HG03045 (cell line): ENCODE results near the gene PLEKHA3.
A peak's percentile ranks its signal among the peaks of the same experiment; 100 is the strongest.
"Not testable (repeated sequence)": the region's sequence is repeated elsewhere in the genome, so short reads cannot be mapped to it uniquely, and the experiment has no call there.

ENCODE experiments used
- ATAC-seq: cut with Tn5 transposase; IDR thresholded peaks from one replicate; pipeline ENCODE4 v1.9.1; 2021; ENCODE audit warnings: mild to moderate bottlenecking, moderate library complexity; ENCODE audit not compliant: unreplicated experiment

The PLEKHA3 gene

GRCh38 chr2:178522950-178523595 lies 42.8 kb downstream of the PLEKHA3 start:
- peak; percentile 98 for ATAC-seq

GRCh38 chr2:178523596-178524134 lies 43.4 kb downstream of the PLEKHA3 start:
- peak; percentile 9 for ATAC-seq

GRCh38 chr2:178525010-178525409 lies 44.8 kb downstream of the PLEKHA3 start:
- not testable (repeated sequence) for ATAC-seq

- ATAC-seq, result not testable (repeated sequence)
These were observed 45.2 kb downstream of the PLEKHA3 start for GRCh38 chr2:178525460-178525859.

- ATAC-seq, result no peak
These were observed 46.0 kb downstream of the PLEKHA3 start for GRCh38 chr2:178526256-178526655.

GRCh38 chr2:178527592-178527991 lies 47.3 kb downstream of the PLEKHA3 start:
- no peak for ATAC-seq

- no peak for ATAC-seq
These were observed 48.4 kb downstream of the PLEKHA3 start for GRCh38 chr2:178528647-178529046.

- ATAC-seq, result no peak
These were observed 48.9 kb downstream of the PLEKHA3 start for GRCh38 chr2:178529194-178529593.

- ATAC-seq, result no peak
These were observed 49.9 kb downstream of the PLEKHA3 start for GRCh38 chr2:178530131-178530530.

- peak; percentile 98 for ATAC-seq
These were observed 50.4 kb downstream of the PLEKHA3 start for GRCh38 chr2:178530625-178531142.

GRCh38 chr2:178531168-178531567 lies 50.9 kb downstream of the PLEKHA3 start:
- ATAC-seq, result no peak

GRCh38 chr2:178536037-178536436 lies 55.8 kb downstream of the PLEKHA3 start:
- no peak for ATAC-seq

GRCh38 chr2:178542161-178542560 lies 61.9 kb downstream of the PLEKHA3 start:
- ATAC-seq, result no peak

GRCh38 chr2:178542569-178542968 lies 62.3 kb downstream of the PLEKHA3 start:
- ATAC-seq, result no peak

- ATAC-seq, result no peak
These were observed 70.1 kb downstream of the PLEKHA3 start for GRCh38 chr2:178550352-178550751.

- ATAC-seq, result no peak
These were observed 72.8 kb downstream of the PLEKHA3 start for GRCh38 chr2:178553047-178553446.
